Mammary epithelial cell (primary cell): ENCODE measurements around the gene MAP4.

Source experiments
- CTCF ChIP-seq, 2 donors: IDR thresholded peaks in 1 of 2; conservative IDR thresholded peaks in 1 of 2; 2 replicates each; pipeline ENCODE4 v1.5.1; 2011 to 2012; ENCODE audit warnings: inconsistent platforms in 2 of 2, low read length in 2 of 2, mild to moderate bottlenecking in 2 of 2, control low read depth in 1 of 2, low read depth in 1 of 2; ENCODE audit not compliant: insufficient read depth in 1 of 2; ENCODE audit errors: extremely low read depth in 1 of 2
- EZH2 ChIP-seq: IDR thresholded peaks from 2 replicates; pipeline ENCODE4 v1.6.1; 2012; ENCODE audit warnings: low read length, inconsistent platforms, borderline replicate concordance

- TF ChIP-seq CTCF (conservative IDR thresholded peaks at IDR 0.05 in 1 of 2, IDR thresholded peaks at IDR 0.05 in 1 of 2; ENCODE audit: extremely low read depth in 1 of 2, insufficient read depth in 1 of 2, low read depth in 1 of 2, low read length in 2 of 2), result no peak
- no peak for TF ChIP-seq EZH2
Observed at GRCh38 chr3:47901280-47901833, 114.9 kb downstream of the MAP4 start.
